IMR-90 (cell line): ENCODE results near the gene GRB10. TPM values are rescaled to one million over a fixed set of nuclear protein-coding genes. Genes with fewer than 3 reads are reported as not detected.

ENCODE experiments used
- ATAC-seq: fragments of 200-7000 bp; cut with Tn5 transposase; 2 replicates; pipeline ENCODE4 v1.9.1; 2020; ENCODE audit warnings: low read depth, mild to moderate bottlenecking, moderate library complexity
- BruUV-seq: library from RNA; stranded (reverse); fragments of 400-500 nt; replicated peaks from 2 replicates; lab custom pipeline; 2021; lab: Mats Ljungman, UMichigan
- CTCF ChIA-PET: fragments of 300-600 bp; formaldehyde crosslinking; extraction: SDS; loops from one replicate; lab custom pipeline; 2021; ENCODE audit warnings: antibody characterized with exemption; lab: Yijun Ruan, JAX
- POLR2A ChIA-PET: fragments of 300-600 bp; sonication (Branson Sonifier 250); formaldehyde crosslinking; loops from one replicate; lab custom pipeline; 2022; ENCODE audit warnings: antibody characterized with exemption; ENCODE audit not compliant: unreplicated experiment; lab: Charles Lee
- DNase-seq: peaks from one replicate; pipeline ENCODE4 v3.0.0; 2013
- H2AFZ ChIP-seq: replicated peaks from 2 replicates; pipeline ENCODE3; 2013; ENCODE audit warnings: low read length, mild to moderate bottlenecking; ENCODE audit not compliant: poor library complexity
- H2AK5ac ChIP-seq: 2 replicates; pipeline ENCODE4 v1.6.1; 2013; ENCODE audit warnings: low read depth, low read length, inconsistent platforms
- H2AK9ac ChIP-seq: replicated peaks from 2 replicates; pipeline ENCODE3; 2013; ENCODE audit warnings: mild to moderate bottlenecking, low read depth, low read length, moderate library complexity; ENCODE audit not compliant: poor library complexity
- H2BK120ac ChIP-seq: 2 replicates; pipeline ENCODE4 v1.6.1; 2013; ENCODE audit warnings: low read depth, low read length, inconsistent platforms
- H2BK15ac ChIP-seq: 3 replicates; pipeline ENCODE4 v1.6.1; 2013; ENCODE audit warnings: low read depth, low read length, inconsistent platforms
- H2BK20ac ChIP-seq: 2 replicates; pipeline ENCODE4 v1.6.1; 2013; ENCODE audit warnings: low read depth, mild to moderate bottlenecking, inconsistent platforms, low read length, moderate library complexity
- H2BK5ac ChIP-seq: 2 replicates; pipeline ENCODE4 v1.6.1; 2013; ENCODE audit warnings: mild to moderate bottlenecking, low read depth, low read length, inconsistent platforms; ENCODE audit not compliant: poor library complexity, severe bottlenecking
- H3K14ac ChIP-seq: replicated peaks from 2 replicates; pipeline ENCODE4 v1.6.1; 2013; ENCODE audit warnings: low read depth, low read length, inconsistent platforms
- H3K18ac ChIP-seq: 2 replicates; pipeline ENCODE4 v1.6.1; 2013; ENCODE audit warnings: low read depth, low read length, control low read depth
- H3K23ac ChIP-seq: 2 replicates; pipeline ENCODE4 v1.6.1; 2013; ENCODE audit warnings: low read depth, low read length, inconsistent platforms
- H3K27ac ChIP-seq: 2 replicates; pipeline ENCODE4 v1.5.1; 2013; ENCODE audit warnings: mild to moderate bottlenecking, control low read depth, low read length; ENCODE audit not compliant: insufficient read depth
- H3K27me3 ChIP-seq: 2 replicates; pipeline ENCODE4 v1.6.1; 2013; ENCODE audit warnings: low read length; ENCODE audit not compliant: control insufficient read depth, insufficient read depth
- H3K36me3 ChIP-seq: 2 replicates; pipeline ENCODE4 v1.6.1; 2013; ENCODE audit warnings: low read length, mixed read lengths; ENCODE audit not compliant: control insufficient read depth, insufficient read depth
- H3K4ac ChIP-seq: 2 replicates; pipeline ENCODE4 v1.6.1; 2013; ENCODE audit warnings: low read depth, low read length, inconsistent platforms
- H3K4me1 ChIP-seq: 2 replicates; pipeline ENCODE4 v1.6.1; 2013; ENCODE audit warnings: low read length, mixed read lengths; ENCODE audit not compliant: control insufficient read depth, insufficient read depth
- H3K4me2 ChIP-seq: 2 replicates; pipeline ENCODE4 v1.6.1; 2013; ENCODE audit warnings: low read depth, mild to moderate bottlenecking, control low read depth, low read length, moderate library complexity
- H3K4me3 ChIP-seq: 2 replicates; pipeline ENCODE4 v1.5.1; 2013; ENCODE audit warnings: low read depth, mild to moderate bottlenecking, control low read depth, low read length, moderate library complexity; ENCODE audit not compliant: insufficient read depth
- H3K56ac ChIP-seq: 2 replicates; pipeline ENCODE4 v1.6.1; 2013; ENCODE audit warnings: low read length, inconsistent platforms; ENCODE audit not compliant: insufficient read depth; ENCODE audit errors: extremely low read depth
- H3K79me1 ChIP-seq, 2 experiments: 2 replicates each; pipeline ENCODE4 v1.6.1; 2013; ENCODE audit warnings: low read length in 2 of 2, inconsistent platforms in 1 of 2, low read depth in 1 of 2
- H3K9ac ChIP-seq: 2 replicates; pipeline ENCODE4 v1.6.1; 2013; ENCODE audit warnings: low read depth, low read length, control low read depth
- H3K9me1 ChIP-seq: 2 replicates; pipeline ENCODE4 v1.6.1; 2013; ENCODE audit warnings: low read length, inconsistent platforms; ENCODE audit not compliant: insufficient read depth
- H3K9me3 ChIP-seq: 2 replicates; pipeline ENCODE4 v1.6.1; 2013; ENCODE audit warnings: low read length; ENCODE audit not compliant: control insufficient read depth, insufficient read depth
- H4K20me1 ChIP-seq: 2 replicates; pipeline ENCODE4 v1.6.1; 2013; ENCODE audit warnings: low read length, inconsistent platforms; ENCODE audit not compliant: insufficient read depth
- H4K5ac ChIP-seq: 2 replicates; pipeline ENCODE4 v1.6.1; 2013; ENCODE audit warnings: mild to moderate bottlenecking, low read depth, low read length, control low read depth
- H4K8ac ChIP-seq, 2 experiments: 2 replicates each; pipeline ENCODE4 v1.6.1; 2013; ENCODE audit warnings: low read depth in 2 of 2, low read length in 2 of 2, control low read depth in 1 of 2, inconsistent platforms in 1 of 2
- H4K91ac ChIP-seq: 2 replicates; pipeline ENCODE4 v1.6.1; 2013; ENCODE audit warnings: low read depth, low read length, inconsistent platforms; ENCODE audit not compliant: insufficient read depth
- BHLHE40 ChIP-seq: fragments of 150-350 bp; IDR thresholded peaks from 2 replicates; pipeline ENCODE4 v1.6.1; 2016; ENCODE audit warnings: mild to moderate bottlenecking, low read depth, low read length
- CEBPB ChIP-seq: IDR thresholded peaks from 2 replicates; pipeline ENCODE4 v1.6.1; 2012; ENCODE audit warnings: low read depth, low read length, improper control_type of control experiment
- CHD1 ChIP-seq: IDR thresholded peaks from 2 replicates; pipeline ENCODE4 v1.6.1; 2012; ENCODE audit warnings: low read depth, low read length, improper control_type of control experiment
- CTCF ChIP-seq: conservative IDR thresholded peaks from 2 replicates; pipeline ENCODE4 v1.5.1; 2012; ENCODE audit warnings: mild to moderate bottlenecking, low read depth, low read length, improper control_type of control experiment
- ELK1 ChIP-seq: fragments of 150-350 bp; IDR thresholded peaks from 2 replicates; pipeline ENCODE4 v1.6.1; 2016; ENCODE audit warnings: low read depth, mild to moderate bottlenecking, low read length, moderate library complexity, borderline replicate concordance
- FOS ChIP-seq: fragments of 150-350 bp; IDR thresholded peaks from 2 replicates; pipeline ENCODE4 v1.6.1; 2016; ENCODE audit warnings: low read depth, low read length
- MAFK ChIP-seq: IDR thresholded peaks from 2 replicates; pipeline ENCODE4 v1.6.1; 2012; ENCODE audit warnings: low read depth, low read length, improper control_type of control experiment
- MAZ ChIP-seq: IDR thresholded peaks from 2 replicates; pipeline ENCODE4 v1.6.1; 2012; ENCODE audit warnings: low read depth, mild to moderate bottlenecking, low read length, improper control_type of control experiment, moderate library complexity, borderline replicate concordance
- MXI1 ChIP-seq: IDR thresholded peaks from 2 replicates; pipeline ENCODE4 v1.6.1; 2012; ENCODE audit warnings: low read depth, mild to moderate bottlenecking, low read length, moderate library complexity, borderline replicate concordance
- NFE2L2 ChIP-seq: fragments of 150-350 bp; IDR thresholded peaks from 2 replicates; pipeline ENCODE4 v1.6.1; 2016; ENCODE audit warnings: low read depth, mild to moderate bottlenecking, low read length
- POLR2A ChIP-seq: IDR thresholded peaks from 2 replicates; pipeline ENCODE4 v1.6.1; 2012; ENCODE audit warnings: mild to moderate bottlenecking, low read depth, low read length
- RAD21 ChIP-seq: IDR thresholded peaks from 2 replicates; pipeline ENCODE4 v1.6.1; 2012; ENCODE audit warnings: low read length, improper control_type of control experiment
- RCOR1 ChIP-seq: IDR thresholded peaks from 2 replicates; pipeline ENCODE4 v1.6.1; 2012; ENCODE audit warnings: mild to moderate bottlenecking, low read length, improper control_type of control experiment; ENCODE audit not compliant: insufficient replicate concordance
- RFX5 ChIP-seq: IDR thresholded peaks from 2 replicates; pipeline ENCODE4 v1.8.0; 2012; ENCODE audit warnings: low read depth, mild to moderate bottlenecking, low read length, moderate library complexity
- SMC3 ChIP-seq: fragments of 150-350 bp; IDR thresholded peaks from 2 replicates; pipeline ENCODE4 v1.6.1; 2016; ENCODE audit warnings: low read depth, mild to moderate bottlenecking, antibody characterized with exemption, low read length, moderate library complexity
- USF2 ChIP-seq: fragments of 150-350 bp; IDR thresholded peaks from 2 replicates; pipeline ENCODE4 v1.6.1; 2017; ENCODE audit warnings: mild to moderate bottlenecking, antibody characterized with exemption, low read length, low read depth
- WGBS, 2 experiments: methylation state at CpG; one replicate each; pipeline versions ENCODE4 v1.1.5 to v1.1.7; 2013; ENCODE audit warnings: missing lambda C conversion rate in 2 of 2; ENCODE audit not compliant: insufficient read length in 1 of 2; ENCODE audit errors: extremely low coverage in 2 of 2; 5-methylcytosine and 5-hydroxymethylcytosine counted together
- dilution Hi-C: fragments of 300-500 bp; cut with HindIII; formaldehyde crosslinking; loops from one replicate; pipeline ENCODE4 v1.14.3; 2018; ENCODE audit warnings: low sequenced_read_pairs; ENCODE audit not compliant: unreplicated experiment
- in situ Hi-C: fragments of 300-500 bp; cut with MboI; formaldehyde crosslinking; loops from 3 replicates; pipeline ENCODE4 v1.14.3; 2019; ENCODE audit warnings: low sequenced_read_pairs, inconsistent platforms, mixed read lengths
- intact Hi-C: fragments of 100-400 bp; cut with micrococcal nuclease; formaldehyde crosslinking; loops from 2 replicates; pipeline ENCODE4 v1.10.0; 2022
- polyA plus RNA-seq, 3 experiments: library from polyadenylated mRNA; depleted of rRNA; stranded (reverse); fragments of >200 nt; gene quantifications; 2 replicates each; pipeline ENCODE4 v1.2.3, GENCODE V29; 2012; ENCODE audit warnings: low replicate concordance in 1 of 3
- total RNA-seq: library from RNA; depleted of rRNA; stranded (reverse); fragments of >200 nt; gene quantifications from 2 replicates; pipeline ENCODE4 v1.2.3, GENCODE V29; 2012

Gene GRB10
- total and polyA plus RNA-seq, 2 of the 4 experiments (the other 2 are of a cell fraction) = 6.3 to 15.1 TPM

GRCh38 chr7:50754241-50754640 is 28.5 kb downstream of the GRB10 start:
- Histone ChIP-seq H2BK120ac (no peak overlapping the region), H3K27me3 (no peaks in the 10 kb centered on the region), H3K23ac (no peak overlapping the region), H3K4ac (no peak overlapping the region), H3K9me1 (peaks cover 11% of the 10 kb centered on the region; the same call in 1 of the 2 replicates), H3K4me2 (no peak overlapping the region), H3K36me3 (peaks cover 5% of the 10 kb centered on the region; the same call in 1 of the 2 replicates), H3K9ac (no peak overlapping the region), H2AFZ (no peak overlapping the region), H2BK15ac (no peak overlapping the region), H4K5ac (no peak overlapping the region), H2AK9ac (no peak overlapping the region), H3K27ac (no peak overlapping the region), H3K4me3 (no peak overlapping the region), H2BK5ac (no peak overlapping the region), H2BK20ac (no peak overlapping the region), H4K20me1 (peaks cover 58% of the 10 kb centered on the region), H3K9me3 (no peaks in the 10 kb centered on the region), H4K8ac (no peak overlapping the region), H3K18ac (no peak overlapping the region), H2AK5ac (no peak overlapping the region), H3K4me1 (peaks cover 2% of the 10 kb centered on the region; the same call in 1 of the 2 replicates), H3K56ac (no peak overlapping the region), H3K14ac (no peak overlapping the region), H4K91ac (no peak overlapping the region), H3K79me1 (peaks cover 40 to 81% of the 10 kb centered on the region in 2 experiments)
- POLR2A ChIA-PET = no interaction called here
- no TSS peak for BruUV-seq
- CTCF ChIA-PET = interaction anchor here (1.1 kb wide), 1 partner anchor 24 kb away, joined by 4 read pairs; no protein-coding TSS in a partner anchor
- in situ Hi-C loops = no loop called here
- ATAC-seq (no peak), DNase-seq (no peak)
- dilution Hi-C loops = no loop called here
- WGBS, 2 experiments = no CpG with 5 or more reads among the region's 6 CpGs
- intact Hi-C loops = no loop called here
- TF ChIP-seq RCOR1 = no peak
- no peak for TF ChIP-seq BHLHE40
- TF ChIP-seq FOS = no peak
- TF ChIP-seq USF2 = no peak
- no peak for TF ChIP-seq MAFK
- TF ChIP-seq SMC3 = no peak
- no peak for TF ChIP-seq CHD1
- no peak for TF ChIP-seq RFX5
- TF ChIP-seq ELK1 = no peak
- TF ChIP-seq NFE2L2 = no peak
- TF ChIP-seq CEBPB = no peak
- no peak for TF ChIP-seq MAZ
- TF ChIP-seq POLR2A = no peak
- TF ChIP-seq RAD21 = no peak
- TF ChIP-seq CTCF = no peak
- TF ChIP-seq MXI1 = no peak
